ENCODE measurements around the gene CABYR.
"Not testable (repeated sequence)": the region's sequence is repeated elsewhere in the genome, so short reads cannot be mapped to it uniquely, and the experiment has no call there.

Gene CABYR

GRCh38 chr18:24130494-24130893, 8.4 kb upstream of the CABYR start:
- DNase-seq: no peak

- DNase-seq: no peak
Observed at GRCh38 chr18:24136967-24137373, 1.9 kb upstream of the CABYR start.

GRCh38 chr18:24138409-24138788, 463 bp upstream of the CABYR start:
- no peak for DNase-seq

- no peak for DNase-seq
Observed at GRCh38 chr18:24140697-24141096, 1.8 kb downstream of the CABYR start.

GRCh38 chr18:24142376-24142775, 3.5 kb downstream of the CABYR start:
- DNase-seq: no peak

- DNase-seq: not testable (repeated sequence)
Observed at GRCh38 chr18:24149591-24149990, 10.7 kb downstream of the CABYR start.

- DNase-seq: no peak
Observed at GRCh38 chr18:24153397-24153796, 14.5 kb downstream of the CABYR start.

GRCh38 chr18:24157855-24158254, 19.0 kb downstream of the CABYR start:
- no peak for DNase-seq

- DNase-seq: no peak
Observed at GRCh38 chr18:24160086-24160485, 21.2 kb downstream of the CABYR start.

- no peak for DNase-seq
Observed at GRCh38 chr18:24161304-24161703, 22.4 kb downstream of the CABYR start.

GRCh38 chr18:24168496-24168895, 29.6 kb downstream of the CABYR start:
- DNase-seq: no peak

- DNase-seq: no peak
Observed at GRCh38 chr18:24170360-24170759, 31.5 kb downstream of the CABYR start.

- DNase-seq: no peak
Observed at GRCh38 chr18:24173997-24174396, 35.1 kb downstream of the CABYR start.

- DNase-seq: peak; percentile 2
Observed at GRCh38 chr18:24176727-24177416, 38.0 kb downstream of the CABYR start.

- DNase-seq: no peak
Observed at GRCh38 chr18:24177499-24178133, 38.8 kb downstream of the CABYR start.

- no peak for DNase-seq
Observed at GRCh38 chr18:24180048-24180447, 41.2 kb downstream of the CABYR start.

- no peak for DNase-seq
Observed at GRCh38 chr18:24181806-24182205, 42.9 kb downstream of the CABYR start.

- no peak for DNase-seq
Observed at GRCh38 chr18:24185805-24186204, 46.9 kb downstream of the CABYR start.

- DNase-seq: no peak
Observed at GRCh38 chr18:24187049-24187448, 48.2 kb downstream of the CABYR start.

- DNase-seq: no peak
Observed at GRCh38 chr18:24187689-24188088, 48.8 kb downstream of the CABYR start.

- DNase-seq: no peak
Observed at GRCh38 chr18:24188120-24188519, 49.3 kb downstream of the CABYR start.

- no peak for DNase-seq
Observed at GRCh38 chr18:24189007-24189528, 50.2 kb downstream of the CABYR start.

GRCh38 chr18:24189664-24190346, 50.9 kb downstream of the CABYR start:
- DNase-seq: no peak

GRCh38 chr18:24190590-24190989, 51.7 kb downstream of the CABYR start:
- no peak for DNase-seq
